Epidermal melanocyte (primary cell): ENCODE measurements around the gene CACNA1A.

ENCODE experiments used
- DNase-seq: peaks from one replicate; pipeline ENCODE4 v3.0.0; 2011; ENCODE audit warnings: low spot score; ENCODE audit not compliant: insufficient read length

The CACNA1A gene

DNA sequence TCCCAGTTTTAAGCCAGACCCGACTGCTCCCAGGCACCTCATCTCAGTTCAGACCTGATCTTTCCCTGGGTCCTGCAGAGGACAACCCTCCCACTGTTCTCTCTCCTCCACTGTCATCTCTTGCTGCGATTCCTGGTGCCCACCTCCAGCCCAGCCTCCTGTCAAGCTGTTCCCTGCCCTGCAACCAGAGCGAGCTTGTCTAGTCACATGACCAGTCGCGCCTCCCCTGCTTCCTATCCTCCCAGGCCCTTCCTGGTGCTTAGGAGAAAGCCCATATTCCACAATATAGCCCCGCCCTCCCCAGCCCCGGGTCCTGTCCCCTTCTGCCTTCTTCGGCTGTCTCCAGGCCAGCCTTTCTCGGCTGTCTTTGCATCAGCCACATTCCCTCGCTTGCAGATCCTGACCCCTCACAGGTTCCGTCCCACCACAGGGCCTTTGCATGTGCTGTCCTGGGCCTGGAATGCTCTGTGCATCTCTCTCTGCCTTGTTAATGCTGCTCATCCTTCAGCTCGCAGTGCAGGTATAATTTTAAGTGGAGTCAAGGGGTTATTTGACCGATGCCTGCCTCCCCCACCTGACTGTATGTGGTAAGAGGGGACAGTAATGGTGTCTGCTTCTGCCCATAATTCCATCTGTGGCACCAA lies 267.3 kb downstream of the CACNA1A start:
- DNase-seq = no peak

- peak; percentile 56 for DNase-seq
Measured at GRCh38 chr19:13234518-13234917, 271.8 kb downstream of the CACNA1A start.

GRCh38 chr19:13231663-13232062 lies 274.6 kb downstream of the CACNA1A start:
- no peak for DNase-seq

DNA sequence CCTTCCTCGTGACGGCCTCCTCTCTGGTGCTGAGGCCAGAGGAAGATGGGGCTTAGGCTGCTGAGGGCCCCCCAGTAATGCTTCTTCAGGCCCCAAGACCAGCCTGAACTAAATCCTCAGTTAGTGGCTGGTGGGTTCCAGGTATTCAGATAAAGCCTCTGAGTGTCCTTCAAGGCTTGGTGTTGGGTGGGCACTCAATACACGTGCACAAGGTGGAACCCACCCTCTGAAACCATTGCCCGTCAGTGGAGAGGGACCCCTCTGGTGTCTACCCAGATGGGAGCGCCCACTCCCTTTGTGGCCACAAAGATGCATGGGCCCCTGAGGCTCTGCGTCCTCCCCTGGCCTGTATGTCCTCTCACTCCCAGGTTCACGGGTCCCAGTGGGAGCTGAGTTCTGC lies 277.0 kb downstream of the CACNA1A start:
- no peak for DNase-seq

GRCh38 chr19:13228561-13228960 lies 277.7 kb downstream of the CACNA1A start:
- no peak for DNase-seq

- no peak for DNase-seq
Measured at GRCh38 chr19:13226983-13227382, 279.3 kb downstream of the CACNA1A start.

- DNase-seq = no peak
Measured at GRCh38 chr19:13225973-13226865, 280.1 kb downstream of the CACNA1A start.

- DNase-seq = no peak
Measured at GRCh38 chr19:13225085-13225484, 281.2 kb downstream of the CACNA1A start.

DNA sequence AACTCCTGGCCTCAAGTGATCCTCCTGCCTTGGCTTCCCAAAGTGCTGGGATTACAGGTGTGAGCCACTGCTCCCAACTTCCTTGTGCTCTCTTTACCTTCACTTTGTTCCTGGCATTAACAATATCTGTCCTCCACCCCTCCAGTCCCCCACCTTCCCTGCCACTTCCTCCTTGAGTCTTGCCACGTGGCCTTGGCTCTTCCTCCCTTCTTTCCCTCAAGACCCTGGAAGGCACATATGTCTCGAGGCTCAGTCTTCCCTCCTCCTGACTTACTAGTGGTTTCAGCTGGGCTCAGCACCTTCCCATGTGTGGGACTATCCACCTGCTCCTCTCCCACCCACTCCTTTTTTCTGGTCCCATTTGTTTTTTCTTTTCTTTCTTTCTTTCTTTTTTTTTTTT lies 285.4 kb downstream of the CACNA1A start:
- DNase-seq = no peak

DNA sequence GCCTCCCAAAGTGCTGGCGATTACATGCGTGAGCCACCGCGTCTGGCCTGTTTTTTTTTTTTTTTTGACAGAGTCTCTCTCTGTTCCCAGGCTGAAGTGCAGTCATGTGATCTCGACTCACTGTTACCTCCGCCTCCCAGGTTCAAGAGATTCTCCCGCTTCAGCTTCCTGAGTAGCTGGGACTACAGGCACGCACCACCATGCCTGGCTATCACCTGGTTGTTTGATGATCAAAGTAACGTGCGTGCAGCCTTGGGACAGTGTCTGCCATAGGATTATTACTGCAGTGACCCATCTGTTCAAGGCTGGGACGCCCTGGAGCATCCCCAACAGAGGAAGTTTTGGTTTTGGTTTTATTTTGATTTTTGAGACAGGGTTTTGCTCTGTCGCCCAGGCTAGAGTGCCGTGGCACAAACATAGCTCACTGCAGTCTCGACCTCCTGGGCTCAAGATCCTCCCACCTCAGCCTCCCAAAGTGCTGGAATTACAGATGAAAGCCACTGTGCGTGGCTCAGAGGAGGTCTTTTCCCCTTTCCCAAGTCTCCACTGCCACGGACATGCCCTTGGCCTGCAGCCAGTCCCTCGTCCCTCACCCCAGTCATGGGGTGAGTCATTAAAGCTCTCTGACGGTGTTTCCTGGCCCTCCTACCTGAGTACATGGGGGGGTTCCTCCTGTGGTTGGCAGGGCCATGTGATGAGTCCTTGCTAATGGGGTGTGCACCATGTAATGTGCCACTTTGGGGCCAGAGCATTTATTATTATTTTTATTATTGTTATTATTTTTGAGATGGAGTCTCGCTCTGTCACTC lies 290.5 kb downstream of the CACNA1A start:
- no peak for DNase-seq

DNA sequence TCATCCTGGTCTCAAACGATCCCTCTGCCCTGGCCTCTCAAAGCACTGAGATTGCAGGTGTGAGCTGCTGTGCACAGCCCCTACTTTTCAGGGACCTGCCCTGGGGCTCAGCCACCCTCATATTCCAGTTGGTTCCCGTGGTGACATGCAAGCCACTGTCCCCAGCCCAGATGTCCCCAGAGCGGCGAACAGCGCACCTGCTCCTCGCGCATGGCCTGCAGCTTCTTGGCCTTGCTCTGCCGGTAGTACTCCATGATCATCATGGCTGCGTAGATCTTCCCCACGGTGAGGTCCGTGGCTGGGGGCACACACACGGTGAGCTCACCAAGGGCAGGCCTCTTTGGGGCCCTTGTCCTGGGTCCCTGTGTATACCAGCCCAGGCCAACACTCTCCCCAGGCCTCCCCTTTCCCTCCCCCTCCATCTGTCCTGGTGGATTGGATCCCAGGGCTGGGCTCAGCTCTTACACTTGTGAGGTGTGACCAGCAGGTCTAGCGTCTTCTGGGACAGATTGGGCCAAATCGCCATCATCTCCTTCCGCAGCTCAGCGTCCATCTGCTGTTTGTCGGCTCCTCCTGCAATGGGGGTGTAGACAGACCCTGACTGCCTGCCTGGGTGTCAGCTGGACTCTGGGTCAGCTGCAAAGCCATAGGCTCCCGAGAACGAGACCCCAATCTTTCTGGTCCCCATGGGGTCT lies 292.1 kb downstream of the CACNA1A start:
- no peak for DNase-seq

DNA sequence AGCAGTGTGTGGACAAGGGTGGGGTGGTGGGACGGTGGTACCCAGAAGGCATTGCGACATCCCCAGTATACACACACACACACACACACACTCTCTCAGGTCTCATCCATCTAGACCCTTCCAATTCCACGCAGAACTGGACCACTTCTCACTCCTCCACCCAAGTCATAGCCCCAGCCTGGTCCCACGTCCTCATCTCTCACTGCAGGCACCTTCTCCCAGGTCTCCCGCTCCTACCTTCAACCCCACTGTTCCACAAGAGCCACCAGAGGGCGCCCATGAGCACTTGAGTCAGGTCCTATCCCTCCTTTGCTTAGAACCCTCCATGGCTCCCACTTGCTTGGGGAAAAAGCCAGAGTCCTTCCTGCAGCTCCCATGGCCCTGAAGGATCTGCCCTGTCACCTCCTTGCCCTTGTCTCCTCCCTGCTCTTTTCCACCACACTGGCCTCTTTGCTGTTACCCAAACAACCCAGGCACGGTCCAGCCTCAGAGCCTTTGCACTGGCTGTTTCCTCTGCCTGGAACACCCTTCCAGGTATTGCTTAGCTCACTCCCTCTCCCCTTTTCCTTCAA lies 293.4 kb downstream of the CACNA1A start:
- no peak for DNase-seq

DNA sequence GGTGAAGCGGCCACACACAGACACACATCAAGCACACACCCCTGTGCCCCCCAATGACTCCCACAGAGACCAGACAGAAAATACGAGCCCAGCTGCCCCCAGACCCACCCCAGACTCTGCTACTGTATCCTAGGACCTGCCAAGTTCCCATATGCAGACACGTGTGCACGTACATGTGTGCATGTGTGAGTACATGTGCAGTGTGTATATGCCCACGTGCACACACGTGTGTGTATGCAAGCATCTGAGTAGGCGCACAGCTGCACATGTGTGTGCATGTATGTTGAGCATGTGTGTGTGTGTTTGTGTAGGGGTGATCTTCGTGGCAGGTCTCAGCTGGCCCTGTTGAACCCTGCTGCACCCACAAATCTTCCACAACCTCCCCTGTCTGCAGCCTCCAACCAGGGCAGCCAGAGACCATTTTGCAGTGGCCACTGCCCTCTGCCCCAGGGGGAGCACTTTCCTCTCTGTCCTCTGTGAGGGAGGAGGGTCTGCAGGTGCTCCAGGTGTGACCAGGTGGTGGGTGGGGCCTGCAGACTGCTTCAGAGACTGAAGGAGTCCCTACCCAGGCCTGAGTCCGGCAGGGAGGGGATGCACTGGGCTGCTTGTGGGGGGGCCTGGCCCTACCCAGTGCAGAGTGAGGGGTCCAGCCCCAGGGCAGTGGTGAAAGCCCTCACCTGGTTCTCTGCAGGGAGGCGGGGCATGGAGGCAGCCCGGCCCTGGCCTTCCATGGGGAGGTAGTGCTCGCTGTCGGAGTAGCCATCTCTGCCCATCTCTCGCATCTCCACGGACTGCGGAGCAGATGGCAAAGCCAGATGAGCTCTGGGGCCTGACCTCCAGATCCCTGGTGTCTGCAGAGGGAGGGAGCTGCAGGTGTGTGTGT lies 294.6 kb downstream of the CACNA1A start:
- DNase-seq = no peak

GRCh38 chr19:13210941-13211340 lies 295.3 kb downstream of the CACNA1A start:
- DNase-seq = no peak

DNA sequence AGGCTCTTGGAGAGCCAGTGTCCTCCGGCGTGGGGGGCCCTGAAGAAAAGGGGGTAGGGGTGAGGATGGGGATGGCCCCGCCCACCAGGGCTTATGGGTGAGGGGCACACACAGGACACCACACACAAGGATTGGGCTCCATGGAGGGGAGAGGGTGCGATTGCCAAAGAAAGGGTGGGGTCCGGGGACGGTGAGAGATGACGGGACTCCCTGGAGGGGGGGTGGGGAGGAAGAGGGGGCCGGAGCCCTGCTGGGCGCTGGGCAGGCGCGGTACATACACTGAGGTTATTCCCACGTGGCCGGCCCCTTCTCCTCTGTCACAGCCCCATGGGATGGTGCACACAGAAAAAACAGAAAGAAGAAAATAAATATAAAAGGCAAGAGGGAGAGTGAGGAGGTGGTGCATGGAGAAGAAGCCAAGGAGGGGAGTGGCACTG lies 295.9 kb downstream of the CACNA1A start:
- no peak for DNase-seq

DNA sequence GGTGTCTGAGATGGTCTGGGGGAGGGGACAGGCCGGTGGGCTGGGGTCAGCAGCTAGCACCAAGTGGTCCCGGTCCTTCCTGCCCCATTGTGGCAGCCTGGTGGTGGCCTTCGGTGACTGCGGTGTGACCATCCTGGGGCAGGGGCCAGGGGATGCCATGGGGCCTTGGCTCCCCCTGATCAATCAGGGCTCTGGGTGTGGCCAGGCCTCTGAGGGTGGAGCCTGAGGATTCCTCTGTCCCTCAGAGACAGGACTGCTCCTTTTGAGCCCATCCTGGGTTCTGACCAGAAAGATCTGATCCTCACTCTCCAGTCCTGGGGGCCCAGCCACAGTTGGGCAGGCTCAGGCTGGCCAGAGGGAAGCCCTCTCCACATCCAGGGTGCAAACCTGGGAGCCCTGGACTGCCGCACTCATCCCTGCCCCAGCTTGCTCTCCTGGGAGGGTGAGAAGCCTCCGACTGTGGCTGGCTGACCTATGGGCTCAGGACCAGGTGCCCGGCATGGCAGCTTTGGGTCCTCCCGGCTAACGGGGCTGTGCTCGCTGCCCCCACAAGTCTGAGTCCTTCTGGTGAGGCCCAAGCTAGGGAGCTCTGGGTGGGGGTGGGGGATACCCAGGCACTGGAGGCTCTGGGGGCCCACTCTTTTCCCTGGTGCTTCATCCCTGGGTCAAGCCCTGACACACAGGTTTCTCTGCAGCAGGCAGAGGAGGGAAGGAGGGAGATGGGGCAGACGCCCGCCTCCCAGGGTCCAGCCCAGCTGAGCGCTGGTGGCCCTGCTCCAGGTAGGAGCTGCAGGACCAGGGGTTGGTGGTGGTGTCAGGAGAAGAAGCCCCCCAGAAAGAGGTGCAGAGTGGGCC lies 296.6 kb downstream of the CACNA1A start:
- DNase-seq = no peak

GRCh38 chr19:13208672-13209483 lies 297.4 kb downstream of the CACNA1A start:
- no peak for DNase-seq
